HG03066 (cell line): ENCODE measurements around the gene HDAC5.
"Not testable (repeated sequence)": the region's sequence is repeated elsewhere in the genome, so short reads cannot be mapped to it uniquely, and the experiment has no call there.

Experiments
- ATAC-seq: cut with Tn5 transposase; IDR thresholded peaks from one replicate; pipeline ENCODE4 v1.9.1; 2021; ENCODE audit warnings: low read depth; ENCODE audit not compliant: unreplicated experiment

HDAC5 gene

GRCh38 chr17:44133918-44134476 lies 10.6 kb upstream of the HDAC5 start:
- ATAC-seq: no peak

GRCh38 chr17:44132275-44132821 lies 8.9 kb upstream of the HDAC5 start:
- ATAC-seq: no peak

GRCh38 chr17:44131372-44131771 lies 7.9 kb upstream of the HDAC5 start:
- ATAC-seq: not testable (repeated sequence)

GRCh38 chr17:44130693-44131349 lies 7.4 kb upstream of the HDAC5 start:
- no peak for ATAC-seq

- no peak for ATAC-seq
These were observed 4.9 kb upstream of the HDAC5 start for GRCh38 chr17:44128383-44128782.

- no peak for ATAC-seq
These were observed 637 bp upstream of the HDAC5 start for GRCh38 chr17:44124118-44124438.

- peak; percentile 23 for ATAC-seq
These were observed 555 bp downstream of the HDAC5 start for GRCh38 chr17:44122816-44123355.

GRCh38 chr17:44121997-44122815 lies 1.2 kb downstream of the HDAC5 start:
- no peak for ATAC-seq

GRCh38 chr17:44120851-44121605 lies 2.4 kb downstream of the HDAC5 start:
- no peak for ATAC-seq

- ATAC-seq: not testable (repeated sequence)
These were observed 3.2 kb downstream of the HDAC5 start for GRCh38 chr17:44120281-44120680.

- ATAC-seq: no peak
These were observed 3.6 kb downstream of the HDAC5 start for GRCh38 chr17:44119798-44120197.

GRCh38 chr17:44119062-44119461 lies 4.4 kb downstream of the HDAC5 start:
- no peak for ATAC-seq

- no peak for ATAC-seq
These were observed 4.9 kb downstream of the HDAC5 start for GRCh38 chr17:44118427-44119050.

GRCh38 chr17:44117351-44117750 lies 6.1 kb downstream of the HDAC5 start:
- ATAC-seq: no peak

- no peak for ATAC-seq
These were observed 7.6 kb downstream of the HDAC5 start for GRCh38 chr17:44115585-44116415.

GRCh38 chr17:44113868-44114840 lies 9.3 kb downstream of the HDAC5 start:
- ATAC-seq: no peak

- ATAC-seq: no peak
These were observed 10.1 kb downstream of the HDAC5 start for GRCh38 chr17:44113382-44113781.
